ENCODE data around the gene SLC29A1. TPM values are rescaled to one million over a fixed set of nuclear protein-coding genes. Genes with fewer than 3 reads are reported as not detected.

SLC29A1 gene
- total and polyA plus RNA-seq, 4 donors: 15.1 to 67.2 (median 16.7) TPM

DNA sequence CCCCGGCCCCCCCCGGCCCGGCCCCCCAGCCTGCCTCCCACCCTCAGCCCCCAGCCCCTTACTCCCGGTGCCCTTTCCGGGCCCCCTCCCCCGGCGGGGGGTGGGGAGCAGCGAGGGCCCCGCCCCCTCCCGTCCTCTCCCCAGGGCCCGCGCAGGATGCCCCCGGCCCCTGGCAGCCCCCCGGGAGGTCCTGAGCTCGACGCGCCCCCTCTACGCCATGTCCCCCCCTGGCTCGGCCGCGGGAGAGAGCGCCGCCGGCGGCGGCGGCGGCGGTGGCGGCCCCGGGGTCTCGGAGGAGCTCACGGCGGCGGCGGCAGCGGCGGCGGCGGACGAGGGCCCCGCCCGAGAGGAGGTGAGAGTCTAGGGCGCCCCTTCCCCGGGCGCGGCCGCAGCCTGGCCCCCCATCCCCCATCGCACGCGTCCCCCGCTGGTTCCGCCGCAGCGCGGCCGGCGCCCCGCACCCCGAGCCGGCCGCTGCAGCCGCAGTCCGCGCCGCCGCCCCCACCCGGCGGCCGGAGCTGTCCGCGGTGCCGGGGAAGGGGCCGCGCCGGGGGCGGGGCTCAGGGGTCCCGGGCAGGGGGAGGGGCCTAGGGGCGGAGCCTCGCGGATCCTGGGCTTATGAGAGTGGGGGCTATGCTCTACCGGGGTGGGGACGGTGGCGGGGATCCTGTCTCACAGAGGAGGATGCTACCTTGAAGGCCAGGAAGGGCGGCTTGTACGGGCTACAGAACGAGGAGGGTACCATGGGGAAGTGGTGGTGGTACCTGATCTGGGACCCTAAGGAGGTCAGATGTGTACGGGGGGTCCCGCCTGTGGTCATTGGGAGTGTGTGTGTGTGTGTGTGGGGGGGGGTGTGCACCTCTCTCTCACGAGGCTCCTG lies 47.4 kb downstream of the SLC29A1 start:
- WGBS: 5% methylated on average over 89 of the region's 90 CpGs
- Histone ChIP-seq H3K36me3 (ENCODE audit: control insufficient read depth in 4 of 4, insufficient read depth in 3 of 4, low read depth in 1 of 4, low read length in 3 of 4) (no peaks in the 10 kb centered on the region), H3K27ac (ENCODE audit: low read depth in 1 of 2, low read length in 2 of 2) (no peak overlapping the region), H3K27me3 (ENCODE audit: control insufficient read depth in 4 of 4, insufficient read depth in 4 of 4, low read length in 3 of 4) (peaks cover 0 to 11% (median 5%) of the 10 kb centered on the region in 4 donors), H3K4me3 (ENCODE audit: low read depth in 1 of 3, low read length in 3 of 3) (peak overlapping the region in 1 of 3 donors; percentile 53), H3K9me3 (ENCODE audit: control insufficient read depth in 4 of 4, low read length in 3 of 4) (no peaks in the 10 kb centered on the region), H3K4me1 (ENCODE audit: control insufficient read depth in 4 of 4, insufficient read depth in 4 of 4, low read length in 3 of 4) (peaks cover 0 to 5% (median under 1%) of the 10 kb centered on the region in 4 donors), H3K9ac (ENCODE audit: low read depth in 1 of 2, low read length in 2 of 2) (no peak overlapping the region)
- TF ChIP-seq TAF1 (conservative IDR thresholded peaks at IDR 0.05): no peak
- TF ChIP-seq HNF4A (conservative IDR thresholded peaks at IDR 0.05): no peak
- TF ChIP-seq NR2F2 (IDR thresholded peaks at IDR 0.05): no peak
- TF ChIP-seq EGR1 (IDR thresholded peaks at IDR 0.05; ENCODE audit: low read depth in 2 of 2): no peak
- no peak for TF ChIP-seq RAD21 (IDR thresholded peaks at IDR 0.05)
- TF ChIP-seq JUND (IDR thresholded peaks at IDR 0.05): no peak
- TF ChIP-seq, protein P1, sequence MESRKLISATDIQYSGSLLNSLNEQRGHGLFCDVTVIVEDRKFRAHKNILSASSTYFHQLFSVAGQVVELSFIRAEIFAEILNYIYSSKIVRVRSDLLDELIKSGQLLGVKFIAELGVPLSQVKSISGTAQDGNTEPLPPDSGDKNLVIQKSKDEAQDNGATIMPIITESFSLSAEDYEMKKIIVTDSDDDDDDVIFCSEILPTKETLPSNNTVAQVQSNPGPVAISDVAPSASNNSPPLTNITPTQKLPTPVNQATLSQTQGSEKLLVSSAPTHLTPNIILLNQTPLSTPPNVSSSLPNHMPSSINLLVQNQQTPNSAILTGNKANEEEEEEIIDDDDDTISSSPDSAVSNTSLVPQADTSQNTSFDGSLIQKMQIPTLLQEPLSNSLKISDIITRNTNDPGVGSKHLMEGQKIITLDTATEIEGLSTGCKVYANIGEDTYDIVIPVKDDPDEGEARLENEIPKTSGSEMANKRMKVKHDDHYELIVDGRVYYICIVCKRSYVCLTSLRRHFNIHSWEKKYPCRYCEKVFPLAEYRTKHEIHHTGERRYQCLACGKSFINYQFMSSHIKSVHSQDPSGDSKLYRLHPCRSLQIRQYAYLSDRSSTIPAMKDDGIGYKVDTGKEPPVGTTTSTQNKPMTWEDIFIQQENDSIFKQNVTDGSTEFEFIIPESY (IDR thresholded peaks at IDR 0.05): no peak
- no peak for TF ChIP-seq FOXA1 (IDR thresholded peaks at IDR 0.05)
- TF ChIP-seq, protein P2, sequence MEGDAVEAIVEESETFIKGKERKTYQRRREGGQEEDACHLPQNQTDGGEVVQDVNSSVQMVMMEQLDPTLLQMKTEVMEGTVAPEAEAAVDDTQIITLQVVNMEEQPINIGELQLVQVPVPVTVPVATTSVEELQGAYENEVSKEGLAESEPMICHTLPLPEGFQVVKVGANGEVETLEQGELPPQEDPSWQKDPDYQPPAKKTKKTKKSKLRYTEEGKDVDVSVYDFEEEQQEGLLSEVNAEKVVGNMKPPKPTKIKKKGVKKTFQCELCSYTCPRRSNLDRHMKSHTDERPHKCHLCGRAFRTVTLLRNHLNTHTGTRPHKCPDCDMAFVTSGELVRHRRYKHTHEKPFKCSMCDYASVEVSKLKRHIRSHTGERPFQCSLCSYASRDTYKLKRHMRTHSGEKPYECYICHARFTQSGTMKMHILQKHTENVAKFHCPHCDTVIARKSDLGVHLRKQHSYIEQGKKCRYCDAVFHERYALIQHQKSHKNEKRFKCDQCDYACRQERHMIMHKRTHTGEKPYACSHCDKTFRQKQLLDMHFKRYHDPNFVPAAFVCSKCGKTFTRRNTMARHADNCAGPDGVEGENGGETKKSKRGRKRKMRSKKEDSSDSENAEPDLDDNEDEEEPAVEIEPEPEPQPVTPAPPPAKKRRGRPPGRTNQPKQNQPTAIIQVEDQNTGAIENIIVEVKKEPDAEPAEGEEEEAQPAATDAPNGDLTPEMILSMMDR (IDR thresholded peaks at IDR 0.05; ENCODE audit: low read depth, low read length, missing input control): no peak
- TF ChIP-seq, protein P3, sequence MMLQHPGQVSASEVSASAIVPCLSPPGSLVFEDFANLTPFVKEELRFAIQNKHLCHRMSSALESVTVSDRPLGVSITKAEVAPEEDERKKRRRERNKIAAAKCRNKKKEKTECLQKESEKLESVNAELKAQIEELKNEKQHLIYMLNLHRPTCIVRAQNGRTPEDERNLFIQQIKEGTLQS (IDR thresholded peaks at IDR 0.05): no peak
- no peak for TF ChIP-seq HNF4G (IDR thresholded peaks at IDR 0.05)
- no peak for TF ChIP-seq FOXA2 (IDR thresholded peaks at IDR 0.05)
- no peak for TF ChIP-seq RXRA (IDR thresholded peaks at IDR 0.05)
- no peak for DNase-seq (ENCODE audit: low spot score)

DNA sequence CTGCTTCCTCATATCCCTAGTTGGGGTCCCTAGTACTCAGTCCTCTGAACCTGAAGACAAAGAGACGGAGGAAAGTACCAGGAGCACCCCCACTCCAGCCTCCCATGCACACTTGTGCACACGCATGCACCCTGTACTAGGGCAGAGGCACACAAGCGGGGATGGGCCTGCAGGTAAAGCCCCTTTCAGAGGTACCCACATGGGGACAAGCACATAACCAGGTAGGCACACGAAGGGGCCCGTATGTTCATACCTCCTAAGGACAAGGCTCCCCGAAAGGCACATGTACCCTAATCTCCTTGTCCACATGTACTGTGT lies 48.0 kb downstream of the SLC29A1 start:
- DNase-seq (ENCODE audit: low spot score): no peak
- TF ChIP-seq NR2F2 (IDR thresholded peaks at IDR 0.05): no peak
- TF ChIP-seq, protein P4, sequence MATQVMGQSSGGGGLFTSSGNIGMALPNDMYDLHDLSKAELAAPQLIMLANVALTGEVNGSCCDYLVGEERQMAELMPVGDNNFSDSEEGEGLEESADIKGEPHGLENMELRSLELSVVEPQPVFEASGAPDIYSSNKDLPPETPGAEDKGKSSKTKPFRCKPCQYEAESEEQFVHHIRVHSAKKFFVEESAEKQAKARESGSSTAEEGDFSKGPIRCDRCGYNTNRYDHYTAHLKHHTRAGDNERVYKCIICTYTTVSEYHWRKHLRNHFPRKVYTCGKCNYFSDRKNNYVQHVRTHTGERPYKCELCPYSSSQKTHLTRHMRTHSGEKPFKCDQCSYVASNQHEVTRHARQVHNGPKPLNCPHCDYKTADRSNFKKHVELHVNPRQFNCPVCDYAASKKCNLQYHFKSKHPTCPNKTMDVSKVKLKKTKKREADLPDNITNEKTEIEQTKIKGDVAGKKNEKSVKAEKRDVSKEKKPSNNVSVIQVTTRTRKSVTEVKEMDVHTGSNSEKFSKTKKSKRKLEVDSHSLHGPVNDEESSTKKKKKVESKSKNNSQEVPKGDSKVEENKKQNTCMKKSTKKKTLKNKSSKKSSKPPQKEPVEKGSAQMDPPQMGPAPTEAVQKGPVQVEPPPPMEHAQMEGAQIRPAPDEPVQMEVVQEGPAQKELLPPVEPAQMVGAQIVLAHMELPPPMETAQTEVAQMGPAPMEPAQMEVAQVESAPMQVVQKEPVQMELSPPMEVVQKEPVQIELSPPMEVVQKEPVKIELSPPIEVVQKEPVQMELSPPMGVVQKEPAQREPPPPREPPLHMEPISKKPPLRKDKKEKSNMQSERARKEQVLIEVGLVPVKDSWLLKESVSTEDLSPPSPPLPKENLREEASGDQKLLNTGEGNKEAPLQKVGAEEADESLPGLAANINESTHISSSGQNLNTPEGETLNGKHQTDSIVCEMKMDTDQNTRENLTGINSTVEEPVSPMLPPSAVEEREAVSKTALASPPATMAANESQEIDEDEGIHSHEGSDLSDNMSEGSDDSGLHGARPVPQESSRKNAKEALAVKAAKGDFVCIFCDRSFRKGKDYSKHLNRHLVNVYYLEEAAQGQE (IDR thresholded peaks at IDR 0.05): no peak
- no peaks in the 10 kb centered on the region for H3K9me3 ChIP-seq (ENCODE audit: control insufficient read depth in 4 of 4, low read length in 3 of 4)
- WGBS: 91% methylated on average over 6 of the region's 6 CpGs
- no peak overlapping the region for H3K9ac ChIP-seq (ENCODE audit: low read depth in 1 of 2, low read length in 2 of 2)
- no peak overlapping the region for H3K27ac ChIP-seq (ENCODE audit: low read depth in 1 of 2, low read length in 2 of 2)
- no peak overlapping the region for H3K4me3 ChIP-seq (ENCODE audit: low read depth in 1 of 3, low read length in 3 of 3)
- H3K36me3 ChIP-seq (ENCODE audit: control insufficient read depth in 4 of 4, insufficient read depth in 3 of 4, low read depth in 1 of 4, low read length in 3 of 4): no peaks in the 10 kb centered on the region
- peaks cover 0 to 11% (median 5%) of the 10 kb centered on the region in 4 donors for H3K27me3 ChIP-seq (ENCODE audit: control insufficient read depth in 4 of 4, insufficient read depth in 4 of 4, low read length in 3 of 4)
- peaks cover 0 to 9% (median 3%) of the 10 kb centered on the region in 4 donors for H3K4me1 ChIP-seq (ENCODE audit: control insufficient read depth in 4 of 4, insufficient read depth in 4 of 4, low read length in 3 of 4)
